Limb (tissue), 2 donors: ENCODE measurements around the gene ST3GAL4.

Experiments used
- DNase-seq, 2 donors: peaks; one replicate each; pipeline ENCODE4 v3.0.0-alpha.2; 2016; ENCODE audit errors: extremely low spot score in 2 of 2

Gene ST3GAL4

GRCh38 chr11:126405374-126405773 lies 49.9 kb downstream of the ST3GAL4 start:
- no peak for DNase-seq

GRCh38 chr11:126405906-126406305 lies 50.4 kb downstream of the ST3GAL4 start:
- no peak for DNase-seq

GRCh38 chr11:126406368-126406767 lies 50.9 kb downstream of the ST3GAL4 start:
- DNase-seq: no peak

GRCh38 chr11:126407101-126407521 lies 51.6 kb downstream of the ST3GAL4 start:
- DNase-seq: no peak

GRCh38 chr11:126407682-126408288 lies 52.3 kb downstream of the ST3GAL4 start:
- no peak for DNase-seq

- no peak for DNase-seq
These were observed 53.0 kb downstream of the ST3GAL4 start for GRCh38 chr11:126408496-126408895.

GRCh38 chr11:126408901-126409619 lies 53.6 kb downstream of the ST3GAL4 start:
- DNase-seq: no peak

- DNase-seq: no peak
These were observed 54.1 kb downstream of the ST3GAL4 start for GRCh38 chr11:126409620-126409985.

- no peak for DNase-seq
These were observed 55.2 kb downstream of the ST3GAL4 start for GRCh38 chr11:126410649-126411048.

GRCh38 chr11:126411971-126412381 lies 56.5 kb downstream of the ST3GAL4 start:
- DNase-seq: no peak

GRCh38 chr11:126413426-126413825 lies 57.9 kb downstream of the ST3GAL4 start:
- no peak for DNase-seq

- DNase-seq: no peak
These were observed 58.4 kb downstream of the ST3GAL4 start for GRCh38 chr11:126413843-126414405.

- DNase-seq: no peak
These were observed 59.1 kb downstream of the ST3GAL4 start for GRCh38 chr11:126414615-126415014.

- DNase-seq: peak; percentile 89 to 92
These were observed 59.6 kb downstream of the ST3GAL4 start for GRCh38 chr11:126415128-126415527.

- peak; percentile 70 to 78 for DNase-seq
These were observed 60.4 kb downstream of the ST3GAL4 start for GRCh38 chr11:126415669-126416420.

GRCh38 chr11:126416542-126417090 lies 61.1 kb downstream of the ST3GAL4 start:
- peak; percentile 85 to 90 for DNase-seq

GRCh38 chr11:126417091-126417862 lies 61.8 kb downstream of the ST3GAL4 start:
- DNase-seq: no peak

GRCh38 chr11:126418887-126419286 lies 63.4 kb downstream of the ST3GAL4 start:
- no peak for DNase-seq

GRCh38 chr11:126419801-126420697 lies 64.6 kb downstream of the ST3GAL4 start:
- peak in 1 of 2 donors; percentile 62 for DNase-seq

GRCh38 chr11:126420698-126421256 lies 65.3 kb downstream of the ST3GAL4 start:
- DNase-seq: no peak
